NCI-H1417 treated with DMSO at 0.1 percent for 48 hours (cell line): ENCODE results near the gene FOXP1.

Experiments
- DNase-seq: peaks from one replicate; lab custom pipeline; 2025; lab: John Stamatoyannopoulos, UW

FOXP1 gene

GRCh38 chr3:71264840-71265239 is 318.7 kb downstream of the FOXP1 start:
- DNase-seq: no peak

GRCh38 chr3:71262364-71263265 is 320.9 kb downstream of the FOXP1 start:
- DNase-seq: no peak

- DNase-seq: no peak
These were observed 322.7 kb downstream of the FOXP1 start for GRCh38 chr3:71260782-71261181.

- DNase-seq: no peak
These were observed 325.0 kb downstream of the FOXP1 start for GRCh38 chr3:71258526-71258925.

- DNase-seq: no peak
These were observed 325.4 kb downstream of the FOXP1 start for GRCh38 chr3:71258116-71258515.

DNA sequence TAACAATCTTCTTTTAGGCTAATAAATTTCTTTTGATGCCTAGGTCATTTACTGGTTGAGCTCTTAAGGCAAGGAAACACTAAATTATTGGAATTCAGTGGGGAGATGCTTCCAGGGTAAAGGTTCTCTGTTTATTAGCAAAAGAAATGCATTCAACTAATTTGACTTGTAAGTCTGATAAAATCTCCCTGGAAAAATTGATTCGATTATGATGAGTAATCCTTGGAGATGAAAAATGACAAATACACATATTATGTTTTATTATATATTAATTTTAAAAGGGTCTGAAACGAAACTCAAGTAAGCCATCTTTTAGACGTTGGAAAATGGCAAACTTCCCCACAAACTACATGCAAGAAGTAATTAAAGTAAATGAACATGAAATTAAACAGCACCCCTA is 328.0 kb downstream of the FOXP1 start:
- no peak for DNase-seq

- no peak for DNase-seq
These were observed 329.1 kb downstream of the FOXP1 start for GRCh38 chr3:71254281-71255057.

DNA sequence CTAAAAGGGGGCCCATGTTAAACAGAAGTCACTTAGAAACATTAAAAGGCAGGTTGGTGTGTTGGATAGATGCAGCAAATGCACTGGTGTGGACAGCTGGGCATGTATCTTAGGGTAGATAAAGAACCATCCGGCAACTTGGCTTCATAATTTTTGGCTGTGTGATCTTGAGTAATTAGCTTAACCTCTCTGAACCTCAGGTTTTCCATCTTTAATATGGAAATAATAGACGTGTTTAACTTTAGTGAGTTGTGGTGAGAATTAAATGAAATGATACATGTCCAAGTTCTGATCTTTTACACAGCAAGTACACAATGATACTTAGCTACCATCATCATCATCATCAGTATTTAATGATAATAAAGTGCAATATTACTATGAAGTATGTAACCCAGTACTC is 330.4 kb downstream of the FOXP1 start:
- DNase-seq: no peak

DNA sequence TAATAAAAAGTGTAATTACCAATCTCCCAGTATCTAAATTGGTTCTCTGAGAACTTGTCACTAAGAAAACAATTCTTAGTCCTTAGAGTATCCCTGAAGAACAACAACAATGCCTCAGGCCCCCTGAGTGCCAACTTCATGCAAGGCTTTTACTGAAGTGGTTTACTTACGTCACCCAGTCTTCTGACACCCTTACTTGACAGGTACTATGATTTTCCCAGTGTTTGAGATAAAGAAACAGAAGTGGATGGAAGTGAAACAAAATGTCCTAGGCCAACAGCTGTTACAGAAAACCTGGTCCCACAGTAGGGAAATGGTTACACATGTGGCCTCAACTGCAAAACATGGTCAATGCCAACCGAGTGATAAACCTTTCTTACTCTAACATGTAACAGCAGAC is 331.1 kb downstream of the FOXP1 start:
- DNase-seq: no peak

- no peak for DNase-seq
These were observed 332.3 kb downstream of the FOXP1 start for GRCh38 chr3:71251156-71251775.

DNA sequence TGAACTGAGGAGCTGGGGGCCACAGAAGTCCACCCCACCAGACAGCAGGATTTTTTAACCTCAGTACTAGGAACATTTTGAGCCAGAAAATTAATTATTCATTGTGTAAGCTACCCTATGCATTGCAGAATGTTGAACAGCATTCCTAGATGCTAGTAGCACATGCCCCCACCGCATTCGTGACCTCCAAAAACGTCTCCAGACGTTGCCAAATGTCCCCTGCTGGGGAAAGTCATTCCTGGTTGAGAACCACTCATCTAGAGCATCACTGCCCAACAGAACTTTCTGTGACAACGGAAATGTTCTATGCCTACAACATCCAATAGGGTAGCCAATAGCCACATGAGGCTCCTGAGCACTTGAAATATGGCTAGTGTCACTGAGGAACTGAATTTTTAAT is 333.5 kb downstream of the FOXP1 start:
- no peak for DNase-seq

DNA sequence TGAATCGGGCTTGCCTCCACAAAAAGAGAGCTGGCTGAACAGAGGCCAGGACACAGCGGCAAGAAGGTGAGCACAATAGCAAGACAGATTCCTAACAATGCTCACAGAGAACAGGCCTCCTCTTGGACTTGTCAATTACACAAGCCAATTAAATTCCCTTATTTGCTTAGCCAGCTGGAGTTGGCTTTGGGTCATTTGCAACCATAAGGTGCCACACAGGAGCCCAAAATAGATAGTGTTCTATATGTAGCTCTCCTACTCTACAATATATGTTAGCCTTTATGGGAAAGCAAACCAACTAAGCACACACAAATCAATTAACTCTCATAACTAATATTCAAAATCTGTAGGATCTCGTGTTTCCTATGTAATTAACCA is 335.6 kb downstream of the FOXP1 start:
- DNase-seq: peak; percentile 12

DNA sequence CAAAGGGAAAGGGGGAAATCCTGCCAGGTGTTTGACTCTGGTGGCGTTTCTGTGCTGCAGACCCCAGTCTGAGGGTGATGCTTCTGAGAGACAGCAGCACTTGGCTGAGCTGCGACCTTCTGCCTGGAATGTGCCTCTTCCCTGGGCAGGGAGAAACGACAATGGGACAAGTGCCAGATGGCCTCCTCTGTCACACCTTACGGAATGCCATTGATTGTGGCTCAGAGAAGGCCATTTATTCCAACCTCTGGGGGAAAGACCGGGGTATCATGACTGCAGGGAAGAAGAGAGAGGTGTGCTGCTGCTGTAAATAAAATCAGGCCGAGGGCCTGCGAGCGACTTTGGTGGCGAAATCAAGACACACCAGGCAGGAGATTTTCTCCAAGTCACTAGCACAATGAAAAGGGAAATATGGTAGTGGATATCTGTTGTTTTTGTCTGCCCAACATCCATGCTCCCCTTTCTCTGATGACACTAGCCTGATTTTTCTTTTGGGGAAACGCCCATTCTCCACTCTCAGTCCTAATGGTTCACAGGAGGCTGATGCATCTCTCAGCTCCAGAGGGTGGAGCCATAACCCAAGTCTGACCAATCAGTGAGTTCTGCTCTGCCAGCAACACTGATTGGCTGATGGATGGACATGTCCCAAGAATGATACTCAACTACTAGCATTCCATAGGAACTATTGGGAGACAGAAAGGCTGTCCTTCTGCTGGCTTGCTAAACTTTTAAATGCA is 336.1 kb downstream of the FOXP1 start:
- DNase-seq: no peak

GRCh38 chr3:71245971-71246880 is 337.3 kb downstream of the FOXP1 start:
- no peak for DNase-seq

DNA sequence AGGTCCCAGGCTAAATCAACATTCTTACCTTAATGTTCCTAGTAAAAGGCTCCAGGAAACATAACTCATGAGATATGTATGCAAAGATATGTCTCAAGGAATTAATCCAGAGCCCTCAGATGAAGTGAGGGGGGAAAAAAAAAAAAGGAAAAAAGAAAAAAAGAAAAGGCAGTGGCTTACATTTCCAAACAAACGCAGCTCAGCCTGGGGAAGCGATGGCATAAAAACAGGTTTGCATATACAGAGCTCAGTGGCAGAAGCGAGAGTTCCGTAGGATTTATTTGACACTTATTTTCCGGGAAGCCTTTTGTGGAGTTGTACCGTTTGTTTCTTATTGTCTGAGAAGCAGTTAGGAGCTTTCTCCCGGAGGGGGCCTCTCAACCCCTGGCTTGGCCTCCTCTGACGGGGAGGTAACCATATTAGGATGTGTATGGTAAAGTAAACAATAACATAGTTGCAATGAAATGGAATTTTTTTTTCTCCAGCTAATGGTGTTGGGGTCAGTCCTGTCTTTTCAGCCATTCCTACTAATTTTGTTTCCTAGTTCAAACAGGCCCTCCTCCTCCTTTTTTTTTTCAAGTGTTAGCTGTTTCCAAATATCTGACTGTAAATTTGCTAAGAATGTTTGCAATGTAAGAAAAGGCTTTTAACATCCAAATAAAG is 338.6 kb downstream of the FOXP1 start:
- no peak for DNase-seq

DNA sequence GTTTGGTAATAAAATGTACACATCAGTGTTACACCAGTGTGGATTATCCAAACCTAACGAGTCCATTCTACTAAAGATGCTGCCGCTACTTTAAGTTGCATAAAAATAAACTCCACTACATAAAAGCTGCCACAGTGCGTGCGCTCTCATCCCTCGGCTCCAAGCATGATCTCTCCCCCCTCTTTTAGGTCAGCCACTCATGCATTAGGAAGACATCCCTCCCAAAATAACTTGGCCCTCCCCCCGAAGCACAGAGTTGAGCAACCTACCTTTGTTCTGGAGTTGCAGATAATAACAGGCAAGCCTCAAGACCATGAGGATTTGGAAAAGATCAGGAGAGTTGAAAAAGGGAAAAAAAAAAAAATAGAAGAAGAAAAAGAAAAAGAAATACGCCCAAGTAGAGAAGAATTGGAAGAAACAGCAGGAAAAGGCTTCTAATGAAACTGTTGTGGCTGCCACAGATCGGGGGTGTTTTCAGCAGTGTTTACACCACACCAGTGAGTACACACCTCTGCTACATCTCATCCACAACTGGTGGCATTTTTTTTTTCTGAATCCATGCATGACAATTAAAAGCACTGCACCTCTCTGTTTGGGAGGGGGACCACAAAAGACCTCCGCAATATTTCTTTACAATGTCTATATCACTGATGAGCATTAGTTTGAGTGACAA is 339.2 kb downstream of the FOXP1 start:
- DNase-seq: no peak

DNA sequence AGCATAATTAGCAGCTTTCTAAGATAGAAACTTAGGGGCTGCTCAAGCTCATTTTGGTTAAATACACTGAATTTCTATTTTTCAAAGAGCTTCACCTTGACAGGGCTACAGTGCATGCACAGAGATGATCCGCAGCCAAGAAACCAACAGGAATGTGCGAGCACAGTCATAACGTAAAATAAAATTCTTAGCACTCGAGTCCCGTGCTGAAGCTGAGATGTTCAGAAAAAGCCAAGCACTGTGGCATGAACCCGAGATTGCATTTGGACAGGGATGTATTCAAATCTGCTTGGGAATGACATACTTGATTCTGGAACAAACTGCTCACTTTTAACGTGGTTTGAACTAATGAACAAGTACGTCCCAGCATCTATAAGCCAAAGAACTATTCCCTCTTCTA is 340.3 kb downstream of the FOXP1 start:
- no peak for DNase-seq

DNA sequence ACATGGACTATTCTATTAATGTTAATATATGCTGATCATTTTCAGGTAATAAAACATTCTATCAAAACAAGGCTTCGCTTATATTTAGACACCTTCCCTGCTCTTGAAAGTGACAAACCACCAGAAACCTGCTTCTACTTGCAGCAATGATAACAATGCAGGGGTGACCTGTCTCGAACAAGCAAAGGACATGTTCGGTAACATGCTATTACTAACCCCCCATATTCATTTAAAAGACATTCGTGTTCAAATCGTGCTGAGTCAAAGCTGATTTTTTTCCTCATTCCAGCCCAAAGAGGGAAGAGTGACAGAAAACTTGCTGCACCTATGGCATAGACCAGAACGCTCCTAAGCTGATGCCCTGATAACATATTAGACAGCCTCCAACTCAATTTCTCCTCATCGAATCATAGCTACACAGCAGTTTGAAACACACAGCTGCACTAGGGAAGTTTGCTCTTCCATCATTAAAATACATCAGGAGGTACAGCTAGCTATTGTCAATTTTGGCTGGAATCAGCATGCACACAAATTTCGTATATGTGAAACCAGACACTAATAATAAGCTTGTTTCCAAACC is 341.5 kb downstream of the FOXP1 start:
- no peak for DNase-seq

- DNase-seq: no peak
These were observed 342.2 kb downstream of the FOXP1 start for GRCh38 chr3:71241246-71241901.
